SU-DHL-6 (cell line): ENCODE results near the gene FLYWCH1.
A peak's percentile ranks its signal among the peaks of the same experiment; 100 is the strongest.

ENCODE experiments used
- H2AFZ ChIP-seq: fragments of 200-600 bp; sonication (generic); 2 replicates; pipeline ENCODE4 v1.6.1; 2014; ENCODE audit warnings: low read depth, mild to moderate bottlenecking, moderate library complexity, mixed read lengths, antibody characterized with exemption, low read length; ENCODE audit not compliant: severe bottlenecking
- H3F3A ChIP-seq: fragments of 200-600 bp; shearing (Covaris generic); 2 replicates; pipeline ENCODE4 v1.6.0; 2016; ENCODE audit warnings: antibody characterized with exemption, mild to moderate bottlenecking; ENCODE audit not compliant: insufficient read depth
- H3K27ac ChIP-seq: fragments of 200-600 bp; sonication (generic); 2 replicates; pipeline ENCODE4 v1.5.1; 2016; ENCODE audit warnings: low read depth, mild to moderate bottlenecking, low read length, moderate library complexity, mixed read lengths
- H3K27me3 ChIP-seq: fragments of 200-600 bp; sonication (generic), shearing (Covaris generic); 2 replicates; pipeline ENCODE4 v1.6.0; 2014; ENCODE audit warnings: mild to moderate bottlenecking, low read length
- H3K36me3 ChIP-seq: fragments of 200-600 bp; sonication (generic); 2 replicates; pipeline ENCODE4 v1.6.1; 2014; ENCODE audit warnings: mild to moderate bottlenecking, low read length, mixed read lengths
- H3K4me2 ChIP-seq: fragments of 300-600, 200-600 bp; shearing (Covaris generic), sonication (generic); 2 replicates; pipeline ENCODE4 v1.6.0; 2014; ENCODE audit warnings: low read length, low read depth, mild to moderate bottlenecking; ENCODE audit not compliant: poor library complexity, severe bottlenecking
- H3K4me3 ChIP-seq: fragments of 200-600 bp; sonication (generic); 2 replicates; pipeline ENCODE4 v1.5.1; 2014; ENCODE audit warnings: antibody characterized with exemption, low read length, mild to moderate bottlenecking, mixed read lengths; ENCODE audit not compliant: insufficient read depth, poor library complexity, severe bottlenecking
- H3K79me2 ChIP-seq: fragments of 200-600 bp; sonication (generic); 2 replicates; pipeline ENCODE4 v1.6.1; 2014; ENCODE audit warnings: mild to moderate bottlenecking, low read length, moderate library complexity; ENCODE audit not compliant: insufficient read depth
- H3K9ac ChIP-seq: fragments of 200-600 bp; sonication (generic); 2 replicates; pipeline ENCODE4 v1.7.0; 2014; ENCODE audit warnings: mild to moderate bottlenecking, low read length
- H3K9me2 ChIP-seq: fragments of 200-600 bp; sonication (generic); replicated peaks from 2 replicates; pipeline ENCODE4 v1.6.1; 2014; ENCODE audit warnings: low read length; ENCODE audit not compliant: insufficient read depth
- H3K9me3 ChIP-seq: fragments of 200-600 bp; sonication (generic); 2 replicates; pipeline ENCODE4 v1.6.1; 2014; ENCODE audit warnings: low read length, mixed read lengths; ENCODE audit not compliant: insufficient read depth
- H4K20me1 ChIP-seq: fragments of 200-600 bp; sonication (generic); 2 replicates; pipeline ENCODE4 v1.6.1; 2014; ENCODE audit warnings: low read depth, mild to moderate bottlenecking, antibody characterized with exemption, low read length, moderate library complexity, mixed read lengths
- CTCF ChIP-seq: fragments of 200-600 bp; sonication (generic); IDR thresholded peaks from one replicate; pipeline ENCODE4 v1.5.1; 2017; ENCODE audit warnings: antibody characterized with exemption, mild to moderate bottlenecking, low read length, moderate library complexity; ENCODE audit not compliant: insufficient read depth, poor library complexity, severe bottlenecking
- EZH2phosphoT487 ChIP-seq: fragments of 200-600 bp; sonication (generic), shearing (Covaris generic); conservative IDR thresholded peaks from 2 replicates; pipeline ENCODE4 v1.6.1; 2018; ENCODE audit warnings: mild to moderate bottlenecking, antibody characterized with exemption, low read length, moderate library complexity, mixed read lengths

Gene FLYWCH1

GRCh38 chr16:2874032-2874911 lies 37.5 kb upstream of the FLYWCH1 start:
- H3K9me3 ChIP-seq: no peaks in the 10 kb centered on the region
- H3K9ac ChIP-seq: no peak overlapping the region
- no peaks in the 10 kb centered on the region for H3K36me3 ChIP-seq
- no peak for TF ChIP-seq EZH2phosphoT487
- no peaks in the 10 kb centered on the region for H3K27me3 ChIP-seq
- H3K27ac ChIP-seq: no peak overlapping the region
- H4K20me1 ChIP-seq: no peaks in the 10 kb centered on the region
- H3F3A ChIP-seq: no peaks in the 10 kb centered on the region
- no peak overlapping the region for H3K4me2 ChIP-seq
- no peak overlapping the region for H2AFZ ChIP-seq
- no peaks in the 10 kb centered on the region for H3K9me2 ChIP-seq
- no peak overlapping the region for H3K4me3 ChIP-seq
- no peaks in the 10 kb centered on the region for H3K79me2 ChIP-seq

- Histone ChIP-seq H3K4me2 (no peak overlapping the region), H3K27me3 (no peaks in the 10 kb centered on the region), H3K9me3 (peaks cover 7% of the 10 kb centered on the region), H2AFZ (no peak overlapping the region), H3K79me2 (no peaks in the 10 kb centered on the region), H3F3A (no peaks in the 10 kb centered on the region), H4K20me1 (no peaks in the 10 kb centered on the region), H3K4me3 (no peak overlapping the region), H3K9me2 (no peaks in the 10 kb centered on the region), H3K36me3 (no peaks in the 10 kb centered on the region), H3K27ac (no peak overlapping the region), H3K9ac (no peak overlapping the region)
- TF ChIP-seq CTCF (peak; percentile 81), EZH2phosphoT487 (no peak)
Observed at GRCh38 chr16:2874912-2875362, 36.8 kb upstream of the FLYWCH1 start.

- Histone ChIP-seq H3K4me2 (no peak overlapping the region), H3K79me2 (peaks cover 4% of the 10 kb centered on the region; the same call in 1 of the 2 replicates), H3K9ac (no peak overlapping the region), H3K9me3 (peaks cover 10% of the 10 kb centered on the region), H2AFZ (no peak overlapping the region), H3F3A (no peaks in the 10 kb centered on the region), H4K20me1 (no peaks in the 10 kb centered on the region), H3K4me3 (no peak overlapping the region), H3K27ac (no peak overlapping the region), H3K27me3 (no peaks in the 10 kb centered on the region), H3K36me3 (no peaks in the 10 kb centered on the region), H3K9me2 (no peaks in the 10 kb centered on the region)
- no peak for TF ChIP-seq CTCF
- TF ChIP-seq EZH2phosphoT487: no peak
Observed at GRCh38 chr16:2879854-2880508, 31.8 kb upstream of the FLYWCH1 start.
